Measurements from ENCODE around the gene SLC7A4.

GRCh38 chr22:20992456-20993303 lies 39.7 kb downstream of the SLC7A4 start:
- TF ChIP-seq ZNF274 (IDR thresholded peaks at IDR 0.05; ENCODE audit: low read depth, low read length) (no peak), YY1 (IDR thresholded peaks at IDR 0.05; ENCODE audit: insufficient read depth, insufficient read length) (no peak)
